OCI-LY3 (cell line): ENCODE measurements around the gene RPL35.

Experiments used
- EZH2phosphoT487 ChIP-seq: fragments of 200-600 bp; shearing (Covaris generic); IDR thresholded peaks from 2 replicates; pipeline ENCODE4 v1.6.1; 2018; ENCODE audit warnings: antibody characterized with exemption, mixed run types, low read depth
- TF ChIP-seq, protein P1 (sequence below): fragments of 200-600, 300-600 bp; sonication (generic); IDR thresholded peaks from 2 replicates; pipeline ENCODE4 v1.5.1; 2014; ENCODE audit warnings: antibody characterized with exemption, low read length, low read depth

DNA sequence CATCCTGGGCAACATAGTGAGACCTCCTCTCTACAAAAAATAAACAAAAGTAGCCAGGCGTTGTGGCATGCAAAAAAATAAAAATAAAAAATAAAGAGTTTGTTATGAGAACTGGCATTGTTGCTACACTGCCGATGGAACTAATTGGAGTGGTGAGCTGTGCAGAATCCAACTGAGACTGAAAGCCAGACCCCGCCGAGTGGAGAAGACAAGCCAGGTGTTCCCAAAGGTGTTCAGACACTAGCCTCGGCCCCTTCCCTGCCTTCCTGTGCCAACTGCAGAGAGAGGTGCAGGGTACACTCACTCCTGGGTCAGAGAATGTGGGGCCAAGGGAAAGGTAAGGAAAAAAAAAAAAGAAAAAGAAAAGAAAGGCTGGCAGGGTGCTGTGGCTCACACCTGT, 46.2 kb downstream of the RPL35 start:
- TF ChIP-seq, protein P1, sequence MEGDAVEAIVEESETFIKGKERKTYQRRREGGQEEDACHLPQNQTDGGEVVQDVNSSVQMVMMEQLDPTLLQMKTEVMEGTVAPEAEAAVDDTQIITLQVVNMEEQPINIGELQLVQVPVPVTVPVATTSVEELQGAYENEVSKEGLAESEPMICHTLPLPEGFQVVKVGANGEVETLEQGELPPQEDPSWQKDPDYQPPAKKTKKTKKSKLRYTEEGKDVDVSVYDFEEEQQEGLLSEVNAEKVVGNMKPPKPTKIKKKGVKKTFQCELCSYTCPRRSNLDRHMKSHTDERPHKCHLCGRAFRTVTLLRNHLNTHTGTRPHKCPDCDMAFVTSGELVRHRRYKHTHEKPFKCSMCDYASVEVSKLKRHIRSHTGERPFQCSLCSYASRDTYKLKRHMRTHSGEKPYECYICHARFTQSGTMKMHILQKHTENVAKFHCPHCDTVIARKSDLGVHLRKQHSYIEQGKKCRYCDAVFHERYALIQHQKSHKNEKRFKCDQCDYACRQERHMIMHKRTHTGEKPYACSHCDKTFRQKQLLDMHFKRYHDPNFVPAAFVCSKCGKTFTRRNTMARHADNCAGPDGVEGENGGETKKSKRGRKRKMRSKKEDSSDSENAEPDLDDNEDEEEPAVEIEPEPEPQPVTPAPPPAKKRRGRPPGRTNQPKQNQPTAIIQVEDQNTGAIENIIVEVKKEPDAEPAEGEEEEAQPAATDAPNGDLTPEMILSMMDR = no peak
- TF ChIP-seq EZH2phosphoT487 = no peak
